Measurements from ENCODE around the gene RGS6.

RGS6 gene

DNA sequence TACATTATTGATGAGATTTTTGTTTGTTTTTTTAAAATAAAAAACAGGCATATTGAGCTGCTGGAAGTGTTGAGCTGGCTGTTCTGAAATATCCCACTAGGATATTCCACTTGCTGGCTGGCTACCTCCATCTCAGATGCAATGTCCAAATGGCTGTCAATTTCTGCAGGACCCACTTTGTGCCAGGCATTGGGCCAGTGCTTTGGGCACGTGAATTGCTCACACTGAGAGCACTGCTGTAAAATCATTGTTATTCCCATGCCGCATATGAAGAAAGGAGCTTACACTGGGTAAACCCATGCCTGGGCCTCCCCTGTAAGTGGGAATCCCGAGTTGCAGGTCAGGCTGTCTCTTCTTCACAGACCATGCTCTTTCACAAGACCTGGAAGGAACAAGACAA, 56.7 kb downstream of the RGS6 start:
- no peak overlapping the region for H3K9ac ChIP-seq (ENCODE audit: low read length)
- no peaks in the 10 kb centered on the region for H3K36me3 ChIP-seq (ENCODE audit: control insufficient read depth, low read depth, low read length)
- no peaks in the 10 kb centered on the region for H3K4me1 ChIP-seq (ENCODE audit: control insufficient read depth, low read depth, low read length)
- H3K27me3 ChIP-seq (ENCODE audit: control insufficient read depth, insufficient read depth, low read length), result no peaks in the 10 kb centered on the region
- H3K4me3 ChIP-seq (ENCODE audit: low read length), result no peak overlapping the region
- no peaks in the 10 kb centered on the region for H3K9me3 ChIP-seq (ENCODE audit: control insufficient read depth, low read depth, low read length)
- H3K27ac ChIP-seq (ENCODE audit: low read length), result no peak overlapping the region

DNA sequence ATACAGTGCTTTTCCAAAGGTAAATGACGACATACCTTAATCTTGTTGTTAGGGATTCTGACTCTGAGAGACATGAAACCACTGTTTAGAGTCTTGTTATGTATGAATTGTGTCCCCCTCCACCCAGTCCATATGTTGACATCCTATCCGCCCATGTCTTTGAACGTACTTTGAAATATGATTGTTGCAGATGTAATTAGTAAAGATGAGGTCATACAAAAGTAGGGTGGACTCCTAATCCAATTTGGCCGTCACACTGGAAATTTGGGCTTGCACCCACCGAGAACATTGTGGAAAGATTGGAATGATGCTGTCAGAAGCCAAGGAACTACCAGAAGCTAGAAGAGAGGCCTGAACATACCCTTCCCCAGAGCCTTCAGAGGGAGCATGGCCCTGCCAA, 62.2 kb downstream of the RGS6 start:
- Histone ChIP-seq H3K4me3 (ENCODE audit: low read length) (no peak overlapping the region), H3K4me1 (ENCODE audit: control insufficient read depth, low read depth, low read length) (no peaks in the 10 kb centered on the region), H3K9me3 (ENCODE audit: control insufficient read depth, low read depth, low read length) (no peaks in the 10 kb centered on the region), H3K27ac (ENCODE audit: low read length) (no peak overlapping the region), H3K27me3 (ENCODE audit: control insufficient read depth, insufficient read depth, low read length) (no peaks in the 10 kb centered on the region), H3K36me3 (ENCODE audit: control insufficient read depth, low read depth, low read length) (no peaks in the 10 kb centered on the region), H3K9ac (ENCODE audit: low read length) (no peak overlapping the region)

DNA sequence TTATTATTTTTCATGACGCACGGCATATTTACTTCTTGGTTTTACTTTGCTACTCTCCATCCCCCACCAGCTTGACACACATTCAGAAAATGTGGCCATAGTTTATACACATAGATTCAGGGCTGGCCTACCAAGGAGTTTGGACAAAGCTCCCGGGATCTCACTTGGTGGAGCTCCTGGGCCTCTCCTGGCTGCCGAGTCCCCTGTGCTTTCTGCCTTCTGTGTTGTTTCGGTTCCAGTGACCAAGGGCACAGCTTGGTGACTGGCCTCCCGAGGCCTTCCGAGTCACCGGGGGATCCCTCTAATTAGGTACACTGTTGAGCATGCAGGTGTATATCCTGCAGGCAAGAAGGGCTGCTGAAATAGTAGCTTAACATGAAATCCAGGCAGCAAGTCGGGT, 63.5 kb downstream of the RGS6 start:
- no peak overlapping the region for H3K9ac ChIP-seq (ENCODE audit: low read length)
- no peak overlapping the region for H3K4me3 ChIP-seq (ENCODE audit: low read length)
- no peak overlapping the region for H3K27ac ChIP-seq (ENCODE audit: low read length)
- no peaks in the 10 kb centered on the region for H3K9me3 ChIP-seq (ENCODE audit: control insufficient read depth, low read depth, low read length)
- no peaks in the 10 kb centered on the region for H3K4me1 ChIP-seq (ENCODE audit: control insufficient read depth, low read depth, low read length)
- no peaks in the 10 kb centered on the region for H3K27me3 ChIP-seq (ENCODE audit: control insufficient read depth, insufficient read depth, low read length)
- H3K36me3 ChIP-seq (ENCODE audit: control insufficient read depth, low read depth, low read length), result no peaks in the 10 kb centered on the region

DNA sequence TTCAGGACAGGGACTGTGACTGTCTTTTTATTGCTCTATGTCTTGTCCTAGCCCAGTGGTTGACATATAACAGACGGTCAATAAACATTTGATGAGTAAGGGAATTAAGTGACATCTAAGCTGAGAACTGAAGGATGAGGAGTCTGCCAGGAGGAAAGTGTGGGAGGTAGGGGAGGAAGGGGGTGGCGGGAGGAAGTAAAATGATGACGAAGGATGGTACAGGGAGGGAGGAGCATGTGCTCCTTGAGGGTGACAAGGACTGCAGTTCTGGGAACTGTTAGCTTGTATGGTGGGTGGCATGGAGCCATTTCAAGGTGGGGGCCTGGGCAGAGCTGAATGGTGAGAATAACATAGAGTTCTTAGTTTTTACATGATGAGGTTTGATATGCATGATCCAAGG, 64.4 kb downstream of the RGS6 start:
- Histone ChIP-seq H3K4me3 (ENCODE audit: low read length) (no peak overlapping the region), H3K27ac (ENCODE audit: low read length) (no peak overlapping the region), H3K36me3 (ENCODE audit: control insufficient read depth, low read depth, low read length) (no peaks in the 10 kb centered on the region), H3K9me3 (ENCODE audit: control insufficient read depth, low read depth, low read length) (no peaks in the 10 kb centered on the region), H3K4me1 (ENCODE audit: control insufficient read depth, low read depth, low read length) (no peaks in the 10 kb centered on the region), H3K9ac (ENCODE audit: low read length) (no peak overlapping the region), H3K27me3 (ENCODE audit: control insufficient read depth, insufficient read depth, low read length) (no peaks in the 10 kb centered on the region)

DNA sequence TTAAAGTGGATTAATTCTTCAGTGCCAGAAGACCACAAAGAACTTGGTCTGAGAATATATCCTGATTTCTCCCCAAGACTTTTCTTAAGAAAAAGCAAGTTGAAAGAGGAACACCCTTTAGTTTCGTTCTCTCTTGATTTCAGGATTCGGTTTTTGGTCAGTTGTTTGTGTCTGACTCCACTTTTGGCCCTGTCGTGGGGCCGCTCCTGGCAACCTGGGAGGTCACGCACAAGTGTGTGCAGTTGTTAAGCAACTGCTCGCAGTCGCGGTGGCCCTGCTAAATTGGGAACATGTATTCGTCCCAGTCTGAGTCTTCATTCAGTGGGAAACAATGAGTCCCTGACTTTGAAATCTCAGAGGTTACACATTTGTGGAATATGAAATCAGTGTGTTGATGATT, 68.7 kb downstream of the RGS6 start:
- Histone ChIP-seq H3K4me1 (ENCODE audit: control insufficient read depth, low read depth, low read length) (no peaks in the 10 kb centered on the region), H3K9me3 (ENCODE audit: control insufficient read depth, low read depth, low read length) (no peaks in the 10 kb centered on the region), H3K27me3 (ENCODE audit: control insufficient read depth, insufficient read depth, low read length) (no peaks in the 10 kb centered on the region), H3K27ac (ENCODE audit: low read length) (no peak overlapping the region), H3K4me3 (ENCODE audit: low read length) (no peak overlapping the region), H3K9ac (ENCODE audit: low read length) (no peak overlapping the region), H3K36me3 (ENCODE audit: control insufficient read depth, low read depth, low read length) (no peaks in the 10 kb centered on the region)

DNA sequence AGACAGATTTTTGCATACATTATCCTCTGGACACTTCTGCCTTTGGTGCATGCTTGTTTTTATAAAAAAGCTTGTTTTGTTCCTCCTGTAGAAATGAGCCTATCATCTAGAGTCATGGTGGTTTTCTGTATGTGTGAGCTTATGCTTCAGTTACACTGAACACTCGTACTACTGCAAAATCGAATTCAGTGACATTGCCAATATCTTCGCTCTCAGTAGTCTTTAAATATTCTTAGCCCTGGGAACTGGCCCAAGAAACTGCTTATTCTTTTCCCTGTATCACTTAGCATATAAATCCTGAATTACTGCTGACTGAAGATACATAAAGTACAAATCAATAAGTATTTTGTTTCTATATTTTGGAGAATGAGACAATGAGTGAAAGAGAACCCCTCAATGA, 70.5 kb downstream of the RGS6 start:
- no peaks in the 10 kb centered on the region for H3K9me3 ChIP-seq (ENCODE audit: control insufficient read depth, low read depth, low read length)
- no peak overlapping the region for H3K27ac ChIP-seq (ENCODE audit: low read length)
- H3K4me1 ChIP-seq (ENCODE audit: control insufficient read depth, low read depth, low read length), result no peaks in the 10 kb centered on the region
- no peak overlapping the region for H3K9ac ChIP-seq (ENCODE audit: low read length)
- no peaks in the 10 kb centered on the region for H3K36me3 ChIP-seq (ENCODE audit: control insufficient read depth, low read depth, low read length)
- H3K27me3 ChIP-seq (ENCODE audit: control insufficient read depth, insufficient read depth, low read length), result no peaks in the 10 kb centered on the region
- H3K4me3 ChIP-seq (ENCODE audit: low read length), result no peak overlapping the region

DNA sequence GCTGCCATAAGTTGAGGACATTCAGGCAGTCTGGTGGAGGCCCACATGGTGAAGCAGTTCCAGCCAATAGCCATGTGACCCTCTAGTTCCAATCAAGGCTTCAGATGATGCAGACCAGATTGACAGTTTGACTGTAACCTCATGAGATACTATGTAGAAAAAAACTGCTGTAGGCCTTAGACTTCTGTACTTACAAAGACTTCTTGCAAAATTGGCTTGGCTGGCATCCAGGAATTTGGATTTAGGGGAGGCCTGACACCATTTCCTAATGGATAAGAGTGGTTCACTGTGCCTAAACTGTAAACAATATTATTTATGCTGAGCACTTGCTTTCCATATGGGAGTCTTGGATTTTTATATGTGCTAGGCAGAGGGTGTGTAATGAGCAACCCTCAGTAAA, 76.4 kb downstream of the RGS6 start:
- Histone ChIP-seq H3K9me3 (ENCODE audit: control insufficient read depth, low read depth, low read length) (no peaks in the 10 kb centered on the region), H3K36me3 (ENCODE audit: control insufficient read depth, low read depth, low read length) (no peaks in the 10 kb centered on the region), H3K4me3 (ENCODE audit: low read length) (no peak overlapping the region), H3K27ac (ENCODE audit: low read length) (no peak overlapping the region), H3K9ac (ENCODE audit: low read length) (no peak overlapping the region), H3K27me3 (ENCODE audit: control insufficient read depth, insufficient read depth, low read length) (no peaks in the 10 kb centered on the region), H3K4me1 (ENCODE audit: control insufficient read depth, low read depth, low read length) (no peaks in the 10 kb centered on the region)

DNA sequence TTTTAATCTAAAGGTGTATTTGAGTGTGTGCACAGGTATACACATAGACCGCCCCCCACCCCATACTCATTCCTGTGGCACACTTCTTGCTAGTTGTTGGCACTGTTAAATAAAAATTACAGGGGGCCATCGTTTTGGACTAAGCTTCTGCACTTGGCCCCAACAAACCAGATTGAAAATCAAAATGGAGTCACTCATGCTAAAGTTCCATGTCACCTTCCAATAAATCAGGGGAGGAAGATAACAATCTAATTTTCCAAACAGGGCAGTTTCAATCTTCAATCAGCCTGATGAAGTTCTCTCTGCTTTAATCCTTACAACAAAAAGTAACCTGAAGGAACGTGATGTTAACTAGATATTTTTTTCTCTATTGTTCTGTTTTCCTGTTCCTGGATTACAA, 78.2 kb downstream of the RGS6 start:
- Histone ChIP-seq H3K4me3 (ENCODE audit: low read length) (no peak overlapping the region), H3K4me1 (ENCODE audit: control insufficient read depth, low read depth, low read length) (no peaks in the 10 kb centered on the region), H3K36me3 (ENCODE audit: control insufficient read depth, low read depth, low read length) (no peaks in the 10 kb centered on the region), H3K27me3 (ENCODE audit: control insufficient read depth, insufficient read depth, low read length) (no peaks in the 10 kb centered on the region), H3K9me3 (ENCODE audit: control insufficient read depth, low read depth, low read length) (no peaks in the 10 kb centered on the region), H3K9ac (ENCODE audit: low read length) (no peak overlapping the region), H3K27ac (ENCODE audit: low read length) (no peak overlapping the region)

DNA sequence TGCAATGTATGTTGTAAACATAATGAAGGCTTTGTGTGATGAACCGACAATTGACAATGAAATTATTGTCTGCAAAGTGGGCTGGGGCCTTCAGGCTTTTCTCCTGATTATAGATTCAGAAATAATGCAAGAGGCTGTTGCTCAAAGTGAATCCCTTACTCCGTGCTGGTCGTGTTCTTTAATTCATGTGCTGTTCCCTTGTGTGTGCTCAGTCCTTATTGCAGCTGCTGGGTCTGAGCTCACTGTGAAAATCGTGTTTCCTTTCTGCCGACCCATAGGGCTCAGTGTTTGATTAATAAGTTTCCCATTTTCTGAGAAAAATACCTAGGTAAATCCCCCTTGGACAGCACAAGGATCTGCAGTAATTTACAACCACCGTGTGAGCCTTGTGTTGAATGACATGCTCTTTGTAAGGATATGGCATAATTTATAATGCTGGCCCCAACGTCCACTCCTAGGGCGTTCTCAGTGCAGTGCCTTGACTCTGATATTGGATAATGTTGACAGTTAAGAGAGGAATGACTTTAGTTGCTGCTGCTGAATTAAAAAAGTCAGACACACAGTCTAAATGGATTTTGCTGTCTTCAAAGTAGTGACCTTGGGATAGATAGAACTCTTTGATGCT, 81.6 kb downstream of the RGS6 start:
- H3K27ac ChIP-seq (ENCODE audit: low read length), result no peak overlapping the region
- H3K4me1 ChIP-seq (ENCODE audit: control insufficient read depth, low read depth, low read length), result no peaks in the 10 kb centered on the region
- no peaks in the 10 kb centered on the region for H3K9me3 ChIP-seq (ENCODE audit: control insufficient read depth, low read depth, low read length)
- H3K9ac ChIP-seq (ENCODE audit: low read length), result no peak overlapping the region
- H3K27me3 ChIP-seq (ENCODE audit: control insufficient read depth, insufficient read depth, low read length), result no peaks in the 10 kb centered on the region
- no peak overlapping the region for H3K4me3 ChIP-seq (ENCODE audit: low read length)
- no peaks in the 10 kb centered on the region for H3K36me3 ChIP-seq (ENCODE audit: control insufficient read depth, low read depth, low read length)

DNA sequence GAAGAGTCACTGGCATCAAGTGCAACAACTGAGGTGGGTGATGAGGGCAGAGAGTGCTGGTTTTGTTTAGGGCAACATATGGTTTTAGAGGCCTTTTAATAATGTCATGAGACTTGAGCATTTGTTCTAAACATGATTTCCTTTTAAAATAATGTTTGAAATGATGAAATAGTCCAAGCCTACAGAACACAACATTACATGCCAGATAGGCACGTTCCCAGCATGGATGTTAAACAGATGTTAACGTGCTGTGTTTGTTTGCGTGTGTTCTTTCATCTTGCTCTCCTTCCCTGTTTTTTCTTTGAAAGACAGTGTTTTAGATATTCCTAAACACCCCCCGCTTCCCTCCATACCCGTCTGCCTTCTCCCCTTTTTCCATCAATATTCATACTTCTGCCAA, 82.3 kb downstream of the RGS6 start:
- Histone ChIP-seq H3K9me3 (ENCODE audit: control insufficient read depth, low read depth, low read length) (no peaks in the 10 kb centered on the region), H3K4me1 (ENCODE audit: control insufficient read depth, low read depth, low read length) (no peaks in the 10 kb centered on the region), H3K9ac (ENCODE audit: low read length) (no peak overlapping the region), H3K27me3 (ENCODE audit: control insufficient read depth, insufficient read depth, low read length) (no peaks in the 10 kb centered on the region), H3K36me3 (ENCODE audit: control insufficient read depth, low read depth, low read length) (no peaks in the 10 kb centered on the region), H3K27ac (ENCODE audit: low read length) (no peak overlapping the region), H3K4me3 (ENCODE audit: low read length) (no peak overlapping the region)

DNA sequence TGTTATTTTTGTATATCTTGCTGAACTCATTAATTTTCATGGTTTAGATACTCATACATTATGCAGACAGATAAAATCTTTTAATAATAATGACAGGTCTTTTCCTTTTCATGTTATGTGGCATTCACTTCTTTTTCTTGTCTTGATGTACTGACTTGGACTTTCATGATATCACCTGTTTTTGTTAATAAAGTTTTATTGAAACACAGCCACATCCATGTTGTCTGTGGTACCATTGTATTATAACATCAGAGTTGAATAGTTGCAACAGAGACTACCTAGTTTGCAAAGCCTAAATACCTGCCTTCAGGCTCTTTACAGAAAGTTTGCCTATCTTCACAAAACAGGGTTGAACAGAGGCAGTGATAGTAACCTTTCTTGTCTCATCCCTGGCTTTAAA, 85.1 kb downstream of the RGS6 start:
- H3K4me3 ChIP-seq (ENCODE audit: low read length), result no peak overlapping the region
- no peak overlapping the region for H3K27ac ChIP-seq (ENCODE audit: low read length)
- no peaks in the 10 kb centered on the region for H3K27me3 ChIP-seq (ENCODE audit: control insufficient read depth, insufficient read depth, low read length)
- H3K9me3 ChIP-seq (ENCODE audit: control insufficient read depth, low read depth, low read length), result no peaks in the 10 kb centered on the region
- H3K36me3 ChIP-seq (ENCODE audit: control insufficient read depth, low read depth, low read length), result no peaks in the 10 kb centered on the region
- H3K9ac ChIP-seq (ENCODE audit: low read length), result no peak overlapping the region
- H3K4me1 ChIP-seq (ENCODE audit: control insufficient read depth, low read depth, low read length), result no peaks in the 10 kb centered on the region

DNA sequence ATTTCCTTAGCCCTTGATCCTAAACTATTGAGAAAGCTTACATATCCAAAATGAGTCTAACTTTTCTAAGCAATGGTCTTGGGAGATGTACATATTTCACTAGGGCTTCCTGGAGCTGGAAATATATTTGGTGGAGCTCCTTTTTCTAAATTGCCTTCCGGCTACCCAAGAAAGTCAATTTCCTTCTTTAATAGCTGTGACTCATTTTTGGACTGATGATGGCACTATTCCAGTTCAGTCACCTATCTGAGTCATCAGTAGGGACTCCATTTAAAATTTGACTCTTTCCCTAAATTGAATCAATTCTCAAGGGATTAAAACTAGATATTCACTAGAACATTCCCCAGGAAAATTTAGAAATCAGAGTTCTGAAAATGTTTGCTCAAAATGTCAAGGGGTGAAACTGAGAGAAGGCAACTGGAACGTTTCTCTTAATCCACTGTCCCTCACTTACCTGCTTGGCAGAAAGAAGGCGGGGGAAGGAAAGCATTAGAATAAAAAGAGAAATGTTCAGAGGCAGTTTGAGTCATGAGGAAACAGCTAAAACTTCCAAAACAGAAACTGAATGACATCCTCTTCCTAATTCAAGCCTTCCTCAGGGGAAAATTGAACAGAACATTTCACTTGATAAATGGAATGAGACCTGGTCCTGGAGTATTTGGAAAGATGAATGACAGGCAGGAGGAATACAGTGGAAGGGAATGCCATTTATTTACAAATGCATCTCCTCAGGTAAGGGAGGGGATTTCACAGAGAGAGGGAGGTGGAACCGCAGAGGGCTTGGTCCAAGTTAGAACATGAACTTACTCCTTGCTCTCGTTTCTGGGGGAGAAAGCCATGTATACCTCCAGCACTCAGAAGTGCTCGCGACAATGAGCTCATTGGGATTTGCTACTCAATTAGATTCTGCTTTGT, 91.2 kb downstream of the RGS6 start:
- H3K4me1 ChIP-seq (ENCODE audit: control insufficient read depth, low read depth, low read length), result peaks cover 6% of the 10 kb centered on the region
- H3K9ac ChIP-seq (ENCODE audit: low read length), result no peak overlapping the region
- no peaks in the 10 kb centered on the region for H3K36me3 ChIP-seq (ENCODE audit: control insufficient read depth, low read depth, low read length)
- no peak overlapping the region for H3K27ac ChIP-seq (ENCODE audit: low read length)
- H3K27me3 ChIP-seq (ENCODE audit: control insufficient read depth, insufficient read depth, low read length), result no peaks in the 10 kb centered on the region
- H3K9me3 ChIP-seq (ENCODE audit: control insufficient read depth, low read depth, low read length), result no peaks in the 10 kb centered on the region
- H3K4me3 ChIP-seq (ENCODE audit: low read length), result no peak overlapping the region
